SU-DHL-6 (cell line): Measurements from ENCODE around the gene GRAMD4.
A peak's percentile ranks its signal among the peaks of the same experiment; 100 is the strongest.

Experiments used
- H2AFZ ChIP-seq: fragments of 200-600 bp; sonication (generic); 2 replicates; pipeline ENCODE4 v1.6.1; 2014; ENCODE audit warnings: low read depth, mild to moderate bottlenecking, moderate library complexity, mixed read lengths, antibody characterized with exemption, low read length; ENCODE audit not compliant: severe bottlenecking
- H3F3A ChIP-seq: fragments of 200-600 bp; shearing (Covaris generic); 2 replicates; pipeline ENCODE4 v1.6.0; 2016; ENCODE audit warnings: antibody characterized with exemption, mild to moderate bottlenecking; ENCODE audit not compliant: insufficient read depth
- H3K27ac ChIP-seq: fragments of 200-600 bp; sonication (generic); 2 replicates; pipeline ENCODE4 v1.5.1; 2016; ENCODE audit warnings: low read depth, mild to moderate bottlenecking, low read length, moderate library complexity, mixed read lengths
- H3K27me3 ChIP-seq: fragments of 200-600 bp; sonication (generic), shearing (Covaris generic); 2 replicates; pipeline ENCODE4 v1.6.0; 2014; ENCODE audit warnings: mild to moderate bottlenecking, low read length
- H3K36me3 ChIP-seq: fragments of 200-600 bp; sonication (generic); 2 replicates; pipeline ENCODE4 v1.6.1; 2014; ENCODE audit warnings: mild to moderate bottlenecking, low read length, mixed read lengths
- H3K4me2 ChIP-seq: fragments of 300-600, 200-600 bp; shearing (Covaris generic), sonication (generic); 2 replicates; pipeline ENCODE4 v1.6.0; 2014; ENCODE audit warnings: low read length, low read depth, mild to moderate bottlenecking; ENCODE audit not compliant: poor library complexity, severe bottlenecking
- H3K4me3 ChIP-seq: fragments of 200-600 bp; sonication (generic); 2 replicates; pipeline ENCODE4 v1.5.1; 2014; ENCODE audit warnings: antibody characterized with exemption, low read length, mild to moderate bottlenecking, mixed read lengths; ENCODE audit not compliant: insufficient read depth, poor library complexity, severe bottlenecking
- H3K79me2 ChIP-seq: fragments of 200-600 bp; sonication (generic); 2 replicates; pipeline ENCODE4 v1.6.1; 2014; ENCODE audit warnings: mild to moderate bottlenecking, low read length, moderate library complexity; ENCODE audit not compliant: insufficient read depth
- H3K9ac ChIP-seq: fragments of 200-600 bp; sonication (generic); 2 replicates; pipeline ENCODE4 v1.7.0; 2014; ENCODE audit warnings: mild to moderate bottlenecking, low read length
- H3K9me2 ChIP-seq: fragments of 200-600 bp; sonication (generic); replicated peaks from 2 replicates; pipeline ENCODE4 v1.6.1; 2014; ENCODE audit warnings: low read length; ENCODE audit not compliant: insufficient read depth
- H3K9me3 ChIP-seq: fragments of 200-600 bp; sonication (generic); 2 replicates; pipeline ENCODE4 v1.6.1; 2014; ENCODE audit warnings: low read length, mixed read lengths; ENCODE audit not compliant: insufficient read depth
- H4K20me1 ChIP-seq: fragments of 200-600 bp; sonication (generic); 2 replicates; pipeline ENCODE4 v1.6.1; 2014; ENCODE audit warnings: low read depth, mild to moderate bottlenecking, antibody characterized with exemption, low read length, moderate library complexity, mixed read lengths
- EZH2phosphoT487 ChIP-seq: fragments of 200-600 bp; sonication (generic), shearing (Covaris generic); conservative IDR thresholded peaks from 2 replicates; pipeline ENCODE4 v1.6.1; 2018; ENCODE audit warnings: mild to moderate bottlenecking, antibody characterized with exemption, low read length, moderate library complexity, mixed read lengths
- TF ChIP-seq, protein P1 (sequence below): fragments of 200-600 bp; sonication (generic); IDR thresholded peaks from one replicate; pipeline ENCODE4 v1.5.1; 2017; ENCODE audit warnings: antibody characterized with exemption, mild to moderate bottlenecking, low read length, moderate library complexity; ENCODE audit not compliant: insufficient read depth, poor library complexity, severe bottlenecking

The GRAMD4 gene

DNA sequence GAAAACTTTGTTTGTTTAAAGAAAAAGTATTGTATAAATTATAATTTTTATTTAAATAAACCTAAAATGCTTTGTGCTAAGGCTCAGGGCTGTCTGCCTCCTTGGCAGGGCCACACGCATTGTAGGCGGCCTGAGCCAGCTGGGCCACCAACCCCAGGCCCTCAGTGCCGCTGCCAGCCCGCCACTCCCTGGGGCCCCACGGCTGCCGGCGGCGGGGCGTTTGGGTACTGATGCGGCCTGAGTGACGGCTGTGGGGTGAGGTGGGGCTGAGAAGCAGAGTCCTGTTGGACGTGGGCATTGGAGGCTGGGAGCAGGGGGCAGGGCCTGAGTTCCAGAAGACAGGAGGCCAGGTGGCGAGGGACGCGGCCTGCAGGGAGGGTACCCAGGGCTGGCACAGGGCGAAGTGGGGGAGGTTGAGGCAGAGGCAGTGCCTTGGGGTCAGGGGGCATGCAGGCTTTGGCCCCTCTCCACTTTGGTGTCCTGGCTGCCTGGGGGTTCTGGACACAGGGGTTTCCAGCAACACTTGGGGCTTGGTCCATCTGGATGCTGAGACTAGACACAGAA lies 59.6 kb downstream of the GRAMD4 start:
- Histone ChIP-seq H3K27ac (no peak overlapping the region), H3F3A (peaks cover 4% of the 10 kb centered on the region), H3K36me3 (no peaks in the 10 kb centered on the region), H3K27me3 (no peaks in the 10 kb centered on the region), H3K9me3 (no peaks in the 10 kb centered on the region), H3K4me3 (no peak overlapping the region), H3K79me2 (no peaks in the 10 kb centered on the region), H3K4me2 (no peak overlapping the region), H3K9me2 (no peaks in the 10 kb centered on the region), H2AFZ (no peak overlapping the region), H4K20me1 (no peaks in the 10 kb centered on the region), H3K9ac (no peak overlapping the region)
- TF ChIP-seq, protein P1, sequence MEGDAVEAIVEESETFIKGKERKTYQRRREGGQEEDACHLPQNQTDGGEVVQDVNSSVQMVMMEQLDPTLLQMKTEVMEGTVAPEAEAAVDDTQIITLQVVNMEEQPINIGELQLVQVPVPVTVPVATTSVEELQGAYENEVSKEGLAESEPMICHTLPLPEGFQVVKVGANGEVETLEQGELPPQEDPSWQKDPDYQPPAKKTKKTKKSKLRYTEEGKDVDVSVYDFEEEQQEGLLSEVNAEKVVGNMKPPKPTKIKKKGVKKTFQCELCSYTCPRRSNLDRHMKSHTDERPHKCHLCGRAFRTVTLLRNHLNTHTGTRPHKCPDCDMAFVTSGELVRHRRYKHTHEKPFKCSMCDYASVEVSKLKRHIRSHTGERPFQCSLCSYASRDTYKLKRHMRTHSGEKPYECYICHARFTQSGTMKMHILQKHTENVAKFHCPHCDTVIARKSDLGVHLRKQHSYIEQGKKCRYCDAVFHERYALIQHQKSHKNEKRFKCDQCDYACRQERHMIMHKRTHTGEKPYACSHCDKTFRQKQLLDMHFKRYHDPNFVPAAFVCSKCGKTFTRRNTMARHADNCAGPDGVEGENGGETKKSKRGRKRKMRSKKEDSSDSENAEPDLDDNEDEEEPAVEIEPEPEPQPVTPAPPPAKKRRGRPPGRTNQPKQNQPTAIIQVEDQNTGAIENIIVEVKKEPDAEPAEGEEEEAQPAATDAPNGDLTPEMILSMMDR, result no peak
- no peak for TF ChIP-seq EZH2phosphoT487

DNA sequence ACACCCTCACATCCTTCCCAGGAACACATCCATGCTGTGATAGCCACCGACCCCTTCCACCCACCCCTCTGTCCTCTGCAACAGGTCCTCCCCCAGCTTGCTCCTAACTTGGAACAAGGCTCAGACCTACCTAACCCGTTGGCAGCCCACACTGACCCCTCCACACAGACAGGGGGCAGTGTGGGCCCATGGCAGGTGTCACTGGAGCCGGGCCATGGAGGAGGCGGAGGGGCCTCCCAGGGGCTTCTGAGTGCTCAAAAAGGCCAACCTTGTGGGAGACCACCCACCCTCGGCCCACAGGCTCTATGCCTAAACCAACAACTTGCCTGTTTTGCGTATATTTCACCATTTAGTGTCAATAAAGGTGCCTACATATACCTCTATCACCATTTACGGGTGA lies 60.8 kb downstream of the GRAMD4 start:
- Histone ChIP-seq H3K9me2 (no peaks in the 10 kb centered on the region), H3K27me3 (no peaks in the 10 kb centered on the region), H3K27ac (no peak overlapping the region), H3K79me2 (no peaks in the 10 kb centered on the region), H2AFZ (no peak overlapping the region), H3F3A (peaks cover 4% of the 10 kb centered on the region), H3K9ac (no peak overlapping the region), H3K4me2 (no peak overlapping the region), H3K4me3 (no peak overlapping the region), H3K9me3 (no peaks in the 10 kb centered on the region), H3K36me3 (no peaks in the 10 kb centered on the region), H4K20me1 (no peaks in the 10 kb centered on the region)
- TF ChIP-seq EZH2phosphoT487, result no peak
- TF ChIP-seq, protein P1, result peak; percentile 83

DNA sequence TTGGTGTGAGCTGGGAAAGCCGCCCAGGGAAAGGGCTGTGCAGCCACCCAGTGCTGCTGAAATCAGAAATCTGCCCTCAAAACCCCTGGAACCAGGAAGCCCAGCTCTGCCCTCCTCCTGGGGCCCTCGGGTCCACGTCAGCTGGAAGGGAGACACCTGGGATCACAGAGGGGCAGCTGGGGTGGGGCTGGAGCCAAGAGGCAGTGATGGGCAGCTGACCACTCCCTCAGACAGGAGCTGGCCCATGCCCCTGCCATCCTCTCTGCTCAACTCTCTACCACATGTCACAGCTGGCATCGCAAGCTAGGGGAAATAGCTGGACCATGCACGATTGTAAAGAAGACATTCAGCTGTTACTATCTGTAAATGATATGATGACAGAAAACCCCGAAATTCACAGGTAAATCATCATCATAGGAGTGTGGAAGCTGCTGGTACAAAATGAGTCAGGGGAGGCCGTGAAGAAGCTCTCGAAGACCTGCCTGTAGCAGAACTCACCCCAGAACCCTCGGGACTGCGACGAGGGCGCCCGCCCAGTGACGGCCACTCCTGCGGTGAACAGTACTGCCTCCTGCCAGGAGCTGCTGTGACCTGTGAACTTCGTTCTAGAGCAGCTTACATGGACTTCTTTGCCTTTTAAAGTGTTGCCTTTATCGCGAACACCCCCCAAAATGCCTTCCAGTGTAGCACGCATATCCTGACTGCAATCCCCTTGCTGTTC lies 62.0 kb downstream of the GRAMD4 start:
- Histone ChIP-seq H2AFZ (no peak overlapping the region), H3K27ac (no peak overlapping the region)

More for the DNA sequence above, 62.0 kb downstream of the GRAMD4 start:
- no peak overlapping the region for H3K4me3 ChIP-seq
- H3K27me3 ChIP-seq, result no peaks in the 10 kb centered on the region
- no peak overlapping the region for H3K9ac ChIP-seq
- peaks cover 4% of the 10 kb centered on the region for H3F3A ChIP-seq
- H3K36me3 ChIP-seq, result no peaks in the 10 kb centered on the region
- H4K20me1 ChIP-seq, result no peaks in the 10 kb centered on the region
- TF ChIP-seq EZH2phosphoT487, result no peak
- TF ChIP-seq, protein P1, result no peak
- no peaks in the 10 kb centered on the region for H3K9me3 ChIP-seq
- no peak overlapping the region for H3K4me2 ChIP-seq
- no peaks in the 10 kb centered on the region for H3K79me2 ChIP-seq
- H3K9me2 ChIP-seq, result no peaks in the 10 kb centered on the region
